SK-N-SH treated with all-trans-retinoic acid at 6 μM for 48 hours (cell line): ENCODE results near the gene SMAD4.
"Not testable (repeated sequence)": the region's sequence is repeated elsewhere in the genome, so short reads cannot be mapped to it uniquely, and the experiment has no call there.

Experiments used
- ARNTL ChIP-seq: fragments of 450-650 bp; formaldehyde crosslinking; IDR thresholded peaks from 2 replicates; pipeline ENCODE4 v1.5.0; 2020; ENCODE audit warnings: low read depth, mild to moderate bottlenecking, moderate library complexity, borderline replicate concordance
- GLIS3 ChIP-seq: fragments of 250-450 bp; sonication (Bioruptor Pico); IDR thresholded peaks from 2 replicates; pipeline ENCODE4 v1.5.0; 2020; ENCODE audit warnings: mild to moderate bottlenecking, moderate library complexity
- ISL1 ChIP-seq: fragments of 250-450 bp; sonication (Bioruptor Pico); IDR thresholded peaks from 2 replicates; pipeline ENCODE4 v2.1.2; 2022; ENCODE audit warnings: mild to moderate bottlenecking, moderate library complexity
- PATZ1 ChIP-seq: fragments of 250-450 bp; sonication (Bioruptor Pico); IDR thresholded peaks from 2 replicates; pipeline ENCODE4 v1.8.0; 2020; ENCODE audit warnings: mild to moderate bottlenecking, moderate library complexity, borderline replicate concordance
- SNAI2 ChIP-seq: fragments of 250-450 bp; sonication (Bioruptor Pico); IDR thresholded peaks from 2 replicates; pipeline ENCODE4 v1.5.0; 2020; ENCODE audit warnings: mild to moderate bottlenecking, moderate library complexity
- TCF4 ChIP-seq: fragments of 250-450 bp; sonication (Bioruptor Pico); IDR thresholded peaks from 2 replicates; pipeline ENCODE4 v1.8.0; 2021; ENCODE audit warnings: mild to moderate bottlenecking, moderate library complexity, borderline replicate concordance
- ZC3H10 ChIP-seq: fragments of 250-450 bp; sonication (Bioruptor Pico); IDR thresholded peaks from 2 replicates; pipeline ENCODE4 v1.5.1; 2021; ENCODE audit warnings: mild to moderate bottlenecking, moderate library complexity
- ZFP3 ChIP-seq: fragments of 250-450 bp; sonication (Bioruptor Pico); IDR thresholded peaks from 2 replicates; pipeline ENCODE4 v1.5.0; 2020; ENCODE audit warnings: mild to moderate bottlenecking, moderate library complexity
- ZFP30 ChIP-seq: fragments of 450-650 bp; formaldehyde crosslinking; IDR thresholded peaks from 2 replicates; pipeline ENCODE4 v1.5.0; 2022; ENCODE audit warnings: mild to moderate bottlenecking, moderate library complexity
- TF ChIP-seq, protein P1 (sequence below): fragments of 250-450 bp; sonication (Bioruptor Pico); IDR thresholded peaks from 2 replicates; pipeline ENCODE4 v1.5.1; 2021; ENCODE audit warnings: mild to moderate bottlenecking, moderate library complexity

GRCh38 chr18:51092967-51093366 is 63.0 kb downstream of the SMAD4 start:
- not testable (repeated sequence) for TF ChIP-seq GLIS3; PATZ1 (CRISPR knock-in tag); SNAI2 (CRISPR knock-in tag); ARNTL; ISL1 (CRISPR knock-in tag); ZC3H10; TCF4; ZFP30 (CRISPR knock-in tag); ZFP3 (CRISPR knock-in tag)
- TF ChIP-seq, protein P1, sequence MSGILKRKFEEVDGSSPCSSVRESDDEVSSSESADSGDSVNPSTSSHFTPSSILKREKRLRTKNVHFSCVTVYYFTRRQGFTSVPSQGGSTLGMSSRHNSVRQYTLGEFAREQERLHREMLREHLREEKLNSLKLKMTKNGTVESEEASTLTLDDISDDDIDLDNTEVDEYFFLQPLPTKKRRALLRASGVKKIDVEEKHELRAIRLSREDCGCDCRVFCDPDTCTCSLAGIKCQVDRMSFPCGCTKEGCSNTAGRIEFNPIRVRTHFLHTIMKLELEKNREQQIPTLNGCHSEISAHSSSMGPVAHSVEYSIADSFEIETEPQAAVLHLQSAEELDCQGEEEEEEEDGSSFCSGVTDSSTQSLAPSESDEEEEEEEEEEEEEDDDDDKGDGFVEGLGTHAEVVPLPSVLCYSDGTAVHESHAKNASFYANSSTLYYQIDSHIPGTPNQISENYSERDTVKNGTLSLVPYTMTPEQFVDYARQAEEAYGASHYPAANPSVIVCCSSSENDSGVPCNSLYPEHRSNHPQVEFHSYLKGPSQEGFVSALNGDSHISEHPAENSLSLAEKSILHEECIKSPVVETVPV (CRISPR knock-in tag) = not testable (repeated sequence)
